Hepatocyte (in vitro differentiated cells): ENCODE measurements around the gene EXD2.

Experiments used
- CTCF ChIP-seq: fragments of 200-600 bp; sonication (generic); IDR thresholded peaks from 2 replicates; pipeline ENCODE4 v1.5.1; 2016; ENCODE audit warnings: antibody characterized with exemption, mild to moderate bottlenecking; ENCODE audit not compliant: poor library complexity
- EZH2 ChIP-seq: fragments of 200-600 bp; sonication (generic); IDR thresholded peaks from 2 replicates; pipeline ENCODE4 v1.6.1; 2016; ENCODE audit warnings: antibody characterized with exemption, mild to moderate bottlenecking, borderline replicate concordance

- TF ChIP-seq CTCF (no peak), EZH2 (no peak)
Observed at GRCh38 chr14:69154779-69155178, 36.5 kb upstream of the EXD2 start.
